CD4-positive, alpha-beta T cell treated with Interleukin-6 for 4 hours (primary cell): ENCODE results near the gene CCDC59.
"Not testable (repeated sequence)": the region's sequence is repeated elsewhere in the genome, so short reads cannot be mapped to it uniquely, and the experiment has no call there.

Experiments
- DNase-seq: peaks from one replicate; pipeline ENCODE4 v3.0.0-alpha.2; 2020; ENCODE audit warnings: mixed read lengths

The CCDC59 gene, protein sequence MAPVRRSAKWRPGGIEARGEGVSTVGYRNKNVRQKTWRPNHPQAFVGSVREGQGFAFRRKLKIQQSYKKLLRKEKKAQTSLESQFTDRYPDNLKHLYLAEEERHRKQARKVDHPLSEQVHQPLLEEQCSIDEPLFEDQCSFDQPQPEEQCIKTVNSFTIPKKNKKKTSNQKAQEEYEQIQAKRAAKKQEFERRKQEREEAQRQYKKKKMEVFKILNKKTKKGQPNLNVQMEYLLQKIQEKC

GRCh38 chr12:82358200-82359114, at the start of gene CCDC59, which contains the start of gene METTL25:
CCDC59 (minus strand) TSS chr12:82358387; CDS start chr12:82358376, 11 bp downstream.
METTL25 (plus strand) TSS chr12:82358529; CDS start chr12:82358566, 37 bp downstream.
- DNase-seq = peak; percentile 98

GRCh38 chr12:82407481-82407880, 49.3 kb upstream of the CCDC59 start:
- DNase-seq = no peak

GRCh38 chr12:82406651-82407050, 48.5 kb upstream of the CCDC59 start:
- no peak for DNase-seq

DNA sequence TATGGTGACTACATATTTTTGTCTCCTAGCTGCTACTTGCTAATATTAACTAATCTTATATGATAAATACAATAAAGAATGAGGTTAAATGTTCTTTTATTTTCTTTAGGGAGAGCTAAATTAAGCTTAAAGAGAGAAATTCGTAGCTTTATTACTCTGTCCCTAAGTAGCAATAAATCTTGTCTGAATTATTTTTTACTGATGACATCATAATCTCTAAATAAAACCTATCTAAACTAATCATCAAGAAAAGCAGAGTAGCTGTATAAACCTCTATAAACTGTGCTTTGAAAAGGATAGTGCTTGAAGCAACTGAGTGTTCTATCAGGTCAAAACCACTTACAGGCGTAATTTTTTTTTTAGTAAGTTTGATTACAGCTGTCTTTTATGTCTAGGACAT, 42.6 kb upstream of the CCDC59 start:
- no peak for DNase-seq

- no peak for DNase-seq
Measured at GRCh38 chr12:82398879-82399278, 40.7 kb upstream of the CCDC59 start.

DNA sequence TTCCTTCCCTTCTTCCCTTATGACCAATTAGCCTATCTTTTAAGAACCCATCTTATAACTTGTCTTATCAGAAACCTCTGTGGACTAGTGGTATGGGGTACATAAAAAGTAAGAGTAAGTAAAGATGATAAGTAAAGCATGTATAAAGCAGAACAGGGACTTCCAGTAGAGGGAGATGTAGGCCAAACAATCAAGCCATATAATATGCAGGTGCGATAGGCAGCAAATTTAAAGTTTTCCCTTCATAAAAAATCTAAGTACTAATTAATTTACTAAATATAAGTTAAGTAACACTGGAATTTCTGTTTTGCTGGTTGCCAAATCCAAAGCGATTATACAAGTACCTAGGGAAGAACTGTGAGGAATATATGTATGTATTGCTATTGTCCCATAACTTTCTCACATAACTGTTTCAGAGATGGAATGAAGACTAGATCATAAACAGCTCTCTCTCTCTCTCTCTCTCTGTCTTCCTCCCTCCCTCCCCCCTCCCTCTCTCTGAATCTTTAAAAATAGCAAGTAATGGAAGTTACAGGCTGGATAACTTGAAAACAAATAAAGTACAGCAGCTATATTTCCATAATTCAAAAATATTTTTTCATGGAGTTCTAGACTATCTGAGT, 25.9 kb upstream of the CCDC59 start:
- no peak for DNase-seq

DNA sequence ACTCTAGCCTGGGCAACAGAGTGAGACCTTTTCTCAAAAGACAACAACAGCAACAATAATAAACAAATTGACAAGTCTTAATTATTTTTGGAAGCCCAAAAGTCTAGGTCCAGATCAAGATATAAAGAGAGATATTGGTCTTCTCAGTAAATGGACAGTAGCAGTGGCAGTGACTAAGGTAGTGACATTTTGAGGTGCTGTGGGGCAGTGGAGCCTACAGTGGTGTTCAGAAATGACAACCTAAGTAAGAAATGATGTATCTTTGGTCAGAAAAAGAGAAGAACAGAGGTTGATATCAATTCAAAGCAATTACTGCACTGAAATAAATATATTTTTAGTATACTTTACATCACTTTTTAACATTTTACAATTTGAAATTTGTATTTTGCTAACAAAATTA, 20.8 kb upstream of the CCDC59 start:
- DNase-seq = no peak

- no peak for DNase-seq
Measured at GRCh38 chr12:82375201-82375600, 17.0 kb upstream of the CCDC59 start.

- no peak for DNase-seq
Measured at GRCh38 chr12:82366197-82366596, 8.0 kb upstream of the CCDC59 start.

DNA sequence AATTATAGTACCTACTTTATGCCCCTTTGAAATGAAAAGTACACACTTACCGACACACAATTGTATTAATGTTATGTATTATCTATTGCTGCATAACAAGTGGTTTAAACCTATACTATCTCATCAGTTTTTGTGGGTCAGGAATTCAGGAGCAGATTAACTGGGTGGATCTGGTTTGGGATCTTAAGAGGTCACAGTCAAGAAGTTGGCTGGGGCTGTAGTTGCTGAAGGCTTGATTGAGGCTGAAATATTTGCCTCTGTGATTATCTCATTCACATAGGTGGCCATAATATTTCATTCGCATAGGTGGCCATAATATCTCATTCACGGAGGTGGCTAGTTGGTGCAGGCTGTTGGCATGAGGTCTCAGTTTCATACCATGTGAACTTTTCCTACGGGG, 5.8 kb upstream of the CCDC59 start:
- no peak for DNase-seq

DNA sequence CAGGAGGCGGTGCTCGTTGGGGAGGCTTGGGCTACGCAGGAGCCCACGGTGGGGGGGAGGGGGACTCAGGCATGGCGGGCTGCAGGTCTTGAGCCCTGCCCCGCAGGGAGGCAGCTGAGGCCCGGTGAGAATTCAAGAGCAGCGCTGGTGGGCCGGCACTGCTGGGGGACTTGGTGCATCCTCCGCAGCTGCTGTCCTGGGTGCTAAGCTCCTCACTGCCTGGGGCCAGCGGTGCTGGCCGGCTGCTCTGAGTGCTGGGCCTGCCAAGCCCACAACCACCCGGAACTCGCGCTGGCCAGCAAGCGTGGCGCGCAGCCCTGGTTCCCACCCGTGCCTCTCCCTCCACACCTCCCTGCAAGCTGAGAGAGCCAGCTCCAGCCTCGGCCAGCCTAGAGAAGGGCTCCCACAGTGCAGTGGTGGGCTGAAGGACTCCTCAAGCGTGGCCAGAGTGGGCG, 3.3 kb upstream of the CCDC59 start:
- no peak for DNase-seq

DNA sequence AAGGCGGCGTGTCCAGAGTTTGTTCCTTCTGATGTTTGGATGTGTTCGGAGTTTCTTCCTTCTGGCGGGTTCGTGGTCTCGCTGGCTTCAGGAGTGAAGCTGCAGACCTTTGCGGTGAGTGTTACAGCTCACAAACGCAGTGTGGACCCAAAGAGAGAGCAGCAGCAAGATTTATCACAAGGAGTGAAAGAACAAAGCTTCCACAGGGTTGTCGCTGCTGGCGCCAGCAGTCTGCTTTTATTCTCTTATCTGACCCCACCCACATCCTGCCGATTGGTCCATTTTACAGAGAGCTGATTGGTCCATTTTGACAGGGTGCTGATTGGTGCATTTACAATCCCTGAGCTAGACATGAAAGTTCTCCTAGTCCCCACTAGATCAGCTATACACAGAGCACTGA, 2.6 kb upstream of the CCDC59 start:
- not testable (repeated sequence) for DNase-seq

GRCh38 chr12:82359115-82359478, 910 bp upstream of the CCDC59 start:
- peak; percentile 13 for DNase-seq

DNA sequence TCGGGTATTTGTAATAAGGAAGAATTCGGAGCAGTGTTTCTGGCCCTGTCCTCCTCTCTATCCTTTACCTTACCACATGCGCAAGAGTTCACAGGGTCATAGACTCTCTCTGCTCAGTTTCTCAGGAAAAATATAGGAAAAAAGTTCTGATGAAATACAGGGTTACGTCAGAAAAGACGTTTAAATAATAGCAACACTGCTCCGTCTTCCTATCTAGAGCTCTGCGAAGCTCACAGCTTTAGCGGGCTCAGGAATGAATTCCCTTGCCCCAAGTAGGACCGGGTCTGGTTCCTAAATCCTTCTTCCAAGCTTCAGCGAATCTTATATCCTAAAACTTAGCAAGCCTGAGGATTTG, 365 bp downstream of the CCDC59 start:
- DNase-seq = no peak

GRCh38 chr12:82357340-82357739, 847 bp downstream of the CCDC59 start:
- DNase-seq = no peak

DNA sequence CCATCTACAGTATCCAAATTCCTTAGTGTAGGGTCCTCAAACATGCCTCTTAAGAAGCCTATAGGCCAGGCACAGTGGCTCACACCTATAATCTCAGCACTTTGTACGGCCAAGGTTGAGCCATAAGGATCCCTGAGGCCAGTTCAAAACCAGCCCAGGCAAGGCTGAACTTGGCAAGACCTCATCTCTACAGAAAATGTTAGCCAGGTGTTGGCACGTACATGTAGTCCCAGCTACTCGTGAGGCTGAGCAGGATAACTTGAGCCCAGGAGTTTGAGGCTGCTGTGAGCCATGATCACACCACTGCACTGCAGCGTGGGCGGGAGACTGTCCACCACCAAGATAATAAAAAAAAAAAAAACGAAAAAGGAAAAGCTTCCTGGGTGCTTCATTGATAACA, 6.8 kb downstream of the CCDC59 start:
- DNase-seq = no peak

GRCh38 chr12:82350161-82350560, 8.0 kb downstream of the CCDC59 start:
- DNase-seq = no peak

GRCh38 chr12:82329508-82329907, 28.7 kb downstream of the CCDC59 start:
- no peak for DNase-seq

DNA sequence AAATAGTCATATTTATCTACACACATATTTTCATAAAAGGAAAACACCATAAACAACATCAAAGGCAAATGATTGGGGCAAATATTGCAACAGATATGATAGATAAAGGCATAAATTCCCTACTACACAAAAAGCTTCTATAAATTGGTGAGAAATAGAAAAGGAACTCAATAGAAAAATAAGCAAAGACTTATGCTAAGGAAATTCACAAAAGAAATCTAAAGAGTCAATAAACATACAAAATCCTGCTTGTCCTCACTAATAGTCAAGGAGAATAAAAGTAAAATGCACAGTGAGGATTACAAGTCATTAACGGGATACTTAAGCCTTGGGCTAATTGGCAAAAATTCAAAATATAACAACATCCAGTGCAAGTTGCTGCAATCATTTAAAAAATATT, 30.3 kb downstream of the CCDC59 start:
- no peak for DNase-seq

DNA sequence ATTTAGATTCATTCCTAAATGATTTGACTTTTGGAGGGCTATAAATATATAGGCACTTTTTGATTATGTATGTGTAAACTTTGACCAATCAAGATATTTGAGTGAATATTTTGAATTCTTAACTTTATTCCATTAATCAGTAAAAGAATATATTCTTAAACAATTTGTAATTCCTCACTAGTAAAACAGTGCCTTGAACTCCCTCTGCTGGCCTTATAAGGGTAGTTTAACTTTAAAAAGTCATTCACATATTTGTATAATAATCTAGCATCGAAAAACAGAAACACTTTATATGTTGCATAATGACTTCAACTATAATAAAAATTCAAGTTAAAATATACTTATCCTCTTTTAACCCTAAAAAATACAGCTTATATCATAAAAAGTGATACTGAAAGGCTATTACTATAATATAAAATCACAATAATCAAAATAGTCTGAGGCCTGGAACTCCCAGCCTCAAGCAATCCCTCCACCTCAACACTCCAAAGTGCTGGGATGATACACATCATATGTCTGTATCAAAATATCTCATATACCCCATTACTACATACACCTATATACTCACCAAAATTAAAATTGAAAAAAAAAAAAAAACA, 31.2 kb downstream of the CCDC59 start:
- no peak for DNase-seq

DNA sequence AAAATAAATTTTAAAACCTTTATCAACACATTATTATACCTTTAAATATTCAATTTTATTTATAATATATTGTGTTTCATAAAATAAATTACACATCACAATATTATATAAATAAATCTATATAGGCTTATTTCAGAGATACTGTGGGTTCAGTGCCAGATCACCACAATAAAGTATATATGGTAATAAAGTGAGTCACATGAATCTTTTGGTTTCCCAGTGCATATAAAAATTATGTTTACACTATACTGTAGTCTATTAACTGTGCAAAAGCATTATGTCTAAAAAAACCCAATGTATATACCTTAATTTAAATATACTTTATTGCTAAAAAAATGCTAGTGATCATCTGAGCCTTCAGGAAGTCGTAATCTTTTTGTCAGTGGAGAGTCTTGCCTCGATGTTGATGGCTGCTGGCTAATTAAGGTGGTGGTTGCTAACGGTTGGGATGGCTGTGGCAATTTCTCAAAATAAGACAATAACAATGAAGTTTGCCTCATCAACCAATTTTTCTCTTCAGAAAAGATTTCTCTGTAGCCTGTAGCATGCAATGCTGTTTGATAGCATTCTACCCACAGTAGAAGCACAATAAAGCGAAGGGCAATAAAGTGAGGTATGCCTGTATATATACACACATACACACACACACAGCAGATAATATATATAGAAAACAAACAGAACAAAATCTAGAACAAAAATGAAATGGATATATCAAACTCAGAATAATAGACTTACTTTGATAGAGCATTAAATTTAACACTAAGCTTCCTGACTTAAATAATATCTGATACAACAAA, 32.4 kb downstream of the CCDC59 start:
- DNase-seq = no peak

GRCh38 chr12:82319276-82319675, 38.9 kb downstream of the CCDC59 start:
- no peak for DNase-seq
